ENCODE measurements around the gene PNO1.

DNA sequence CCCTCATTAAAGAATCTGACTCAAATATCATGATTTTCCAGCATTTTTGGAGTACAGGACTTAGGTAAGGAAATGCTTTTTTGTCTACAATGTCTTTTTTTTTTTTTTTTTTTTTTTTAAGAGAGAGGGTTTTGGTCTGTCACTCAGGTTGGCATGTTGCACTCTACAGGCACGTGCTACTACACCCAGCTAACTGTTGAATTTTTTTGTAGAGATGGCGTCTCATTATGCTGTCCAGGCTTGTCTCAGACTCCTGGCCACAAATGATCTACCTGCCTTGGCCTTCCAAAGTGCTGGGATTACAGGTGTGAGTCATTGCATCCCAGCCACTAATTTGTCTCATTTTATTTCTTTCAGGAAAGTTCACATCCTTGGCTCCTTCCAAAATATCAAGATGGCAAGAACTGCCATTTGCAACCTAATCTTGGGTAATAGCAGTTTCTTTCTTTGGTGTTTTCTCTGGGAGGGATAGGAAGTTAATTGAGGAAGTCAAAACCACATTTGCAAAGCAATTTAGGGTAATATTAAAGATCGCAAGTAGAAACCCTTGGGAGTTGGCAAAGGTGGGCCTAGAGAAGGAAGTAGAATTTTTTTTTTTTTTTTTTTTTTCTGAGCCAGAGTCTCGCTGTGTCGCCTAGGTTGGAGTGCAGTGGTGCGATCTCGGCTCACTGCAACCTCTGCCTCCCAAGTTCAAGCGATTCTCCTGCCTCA lies 15.5 kb downstream of the PNO1 start:
- TF ChIP-seq CTCF (conservative IDR thresholded peaks at IDR 0.05; ENCODE audit: low read depth, low read length): no peak
- TF ChIP-seq EZH2 (IDR thresholded peaks at IDR 0.05; ENCODE audit: borderline replicate concordance, low read depth, low read length, poor library complexity, severe bottlenecking): no peak

Data from A673 (cell line).